Thoracic aorta (tissue), 2 donors: ENCODE results near the gene AP4S1. TPM values are rescaled to one million over a fixed set of nuclear protein-coding genes. Genes with fewer than 3 reads are reported as not detected.
"Not testable (repeated sequence)": the region's sequence is repeated elsewhere in the genome, so short reads cannot be mapped to it uniquely, and the experiment has no call there.

Source experiments
- ATAC-seq: fragments of 150-250 bp; one replicate; pipeline ENCODE4 v1.8.0; 2017; ENCODE audit warnings: low read depth; ENCODE audit not compliant: insufficient number of reproducible peaks, low FRiP score
- DNase-seq: peaks from one replicate; pipeline ENCODE4 v3.0.0-alpha.2; 2020; ENCODE audit warnings: low spot score
- H3K27ac ChIP-seq, 2 donors: fragments of 200-600 bp; sonication (generic); 1 replicate in 1 of 2; 2 replicates in 1 of 2; pipeline ENCODE4 v1.5.1; 2016; ENCODE audit warnings: mild to moderate bottlenecking in 2 of 2, moderate library complexity in 2 of 2
- H3K27me3 ChIP-seq: fragments of 200-600 bp; sonication (generic); replicated peaks from 2 replicates; pipeline ENCODE4 v1.6.0; 2016; ENCODE audit warnings: mild to moderate bottlenecking; ENCODE audit not compliant: insufficient read depth
- H3K36me3 ChIP-seq: fragments of 200-600 bp; sonication (generic); one replicate; pipeline ENCODE4 v1.5.1; 2016
- H3K4me1 ChIP-seq, 2 donors: fragments of 200-600 bp; sonication (generic); 1 replicate in 1 of 2; 2 replicates in 1 of 2; pipeline versions ENCODE4 v1.5.1 to v1.6.0; 2016; ENCODE audit warnings: low read depth in 2 of 2, mild to moderate bottlenecking in 1 of 2; ENCODE audit not compliant: control insufficient read depth in 1 of 2
- H3K4me3 ChIP-seq: fragments of 200-600 bp; sonication (generic); 2 replicates; pipeline ENCODE4 v1.5.1; 2016; ENCODE audit warnings: mild to moderate bottlenecking
- H3K9me3 ChIP-seq: fragments of 200-600 bp; sonication (generic); 2 replicates; pipeline ENCODE4 v1.5.1; 2016
- CTCF ChIP-seq: fragments of 200-600 bp; sonication (generic); IDR thresholded peaks from one replicate; pipeline ENCODE4 v1.5.1; 2019; ENCODE audit warnings: antibody characterized with exemption
- total RNA-seq, 2 donors: library from RNA; depleted of rRNA; stranded (reverse); fragments of >200 nt; gene quantifications; one replicate each; pipeline versions ENCODE4 v1.1.0 to v1.2.3, GENCODE V29; 2016

Gene AP4S1
- total RNA-seq, 2 donors from 2014 or later = 6.0 to 14.9 TPM

GRCh38 chr14:31085027-31085426 lies 59.6 kb downstream of the AP4S1 start:
- Histone ChIP-seq H3K4me3 (no peak overlapping the region), H3K27ac (no peak overlapping the region), H3K27me3 (no peaks in the 10 kb centered on the region), H3K9me3 (no peaks in the 10 kb centered on the region), H3K4me1 (peaks cover 0 to 4% of the 10 kb centered on the region in 2 donors), H3K36me3 (no peaks in the 10 kb centered on the region)
- TF ChIP-seq CTCF = no peak
- DNase-seq = no peak
- no peak for ATAC-seq

GRCh38 chr14:31086466-31086865 lies 61.0 kb downstream of the AP4S1 start:
- not testable (repeated sequence) for ATAC-seq, H3K36me3 ChIP-seq, H3K9me3 ChIP-seq, H3K27me3 ChIP-seq, H3K27ac ChIP-seq, DNase-seq, H3K4me3 ChIP-seq
- peaks cover 10 to 13% of the 10 kb centered on the region in 2 donors for H3K4me1 ChIP-seq

- H3K9me3 ChIP-seq = no peaks in the 10 kb centered on the region
- peak overlapping the region; percentile 21 to 76 for H3K27ac ChIP-seq
- DNase-seq (peak; percentile 31), ATAC-seq (peak; percentile 92)
- no peaks in the 10 kb centered on the region for H3K27me3 ChIP-seq
- no peak for TF ChIP-seq CTCF
- H3K4me3 ChIP-seq = no peak overlapping the region
- H3K36me3 ChIP-seq = no peaks in the 10 kb centered on the region
- H3K4me1 ChIP-seq = peaks cover 12 to 15% of the 10 kb centered on the region in 2 donors
Observed at GRCh38 chr14:31090883-31091764, 65.7 kb downstream of the AP4S1 start.

- H3K27me3 ChIP-seq = no peaks in the 10 kb centered on the region
- peaks cover 12 to 15% of the 10 kb centered on the region in 2 donors for H3K4me1 ChIP-seq
- ATAC-seq (no peak), DNase-seq (no peak)
- TF ChIP-seq CTCF = no peak
- no peak overlapping the region for H3K27ac ChIP-seq
- no peaks in the 10 kb centered on the region for H3K9me3 ChIP-seq
- H3K4me3 ChIP-seq = no peak overlapping the region
- H3K36me3 ChIP-seq = no peaks in the 10 kb centered on the region
Observed at GRCh38 chr14:31092160-31092708, 66.8 kb downstream of the AP4S1 start.

- H3K27me3 ChIP-seq, H3K4me3 ChIP-seq, H3K36me3 ChIP-seq, H3K27ac ChIP-seq, H3K9me3 ChIP-seq, DNase-seq, ATAC-seq: not testable (repeated sequence)
- H3K4me1 ChIP-seq = peaks cover 12 to 15% of the 10 kb centered on the region in 2 donors
Observed at GRCh38 chr14:31093884-31094839, 68.7 kb downstream of the AP4S1 start.

GRCh38 chr14:31095817-31096216 lies 70.4 kb downstream of the AP4S1 start:
- ATAC-seq, H3K4me1 ChIP-seq, H3K27me3 ChIP-seq, H3K9me3 ChIP-seq, H3K4me3 ChIP-seq, H3K27ac ChIP-seq, DNase-seq: not testable (repeated sequence)
- peaks cover 14% of the 10 kb centered on the region for H3K36me3 ChIP-seq
